HepG2 (cell line): Measurements from ENCODE around the gene PPM1E.

Source experiments
- HIVEP1 ChIP-seq: sonication (generic); formaldehyde crosslinking; IDR thresholded peaks from 2 replicates; pipeline ENCODE4 v1.4.0; 2020; ENCODE audit warnings: mild to moderate bottlenecking, missing genetic modification reagents
- POLR2A ChIP-seq, 2 experiments: IDR thresholded peaks; 2 replicates each; pipeline ENCODE4 v1.6.1; 2011; ENCODE audit warnings: low read depth in 2 of 2, low read length in 2 of 2, mild to moderate bottlenecking in 1 of 2, moderate library complexity in 1 of 2; ENCODE audit not compliant: insufficient read depth in 1 of 2
- TBL1XR1 ChIP-seq: fragments of 150-350 bp; IDR thresholded peaks from 2 replicates; pipeline ENCODE4 v1.6.1; 2014; ENCODE audit warnings: borderline replicate concordance, low read length; ENCODE audit not compliant: partially characterized antibody
- U2AF1 ChIP-seq: fragments of 200-400 bp; formaldehyde crosslinking; optimal IDR thresholded peaks from 2 replicates; pipeline ENCODE3; 2017; ENCODE audit warnings: mild to moderate bottlenecking, low read depth, low read length
- ZNF609 ChIP-seq: sonication (generic); formaldehyde crosslinking; IDR thresholded peaks from 2 replicates; pipeline ENCODE4 v1.4.0; 2020; ENCODE audit warnings: mild to moderate bottlenecking, missing genetic modification reagents, borderline replicate concordance
- ZNF792 ChIP-seq: IDR thresholded peaks from 2 replicates; pipeline ENCODE4 v1.6.1; 2016
- TF ChIP-seq, protein P1 (sequence below): sonication (generic); formaldehyde crosslinking; IDR thresholded peaks from 2 replicates; pipeline ENCODE4 v1.5.1; 2020; ENCODE audit warnings: mild to moderate bottlenecking, missing genetic modification reagents, moderate library complexity
- TF ChIP-seq, protein P2 (sequence below), 2 experiments: sonication (generic) in 1 of 2; formaldehyde crosslinking in 1 of 2; IDR thresholded peaks; 2 replicates each; pipeline versions ENCODE4 v1.5.1 to v1.6.1; 2011 to 2020; ENCODE audit warnings: borderline replicate concordance in 1 of 2, low read depth in 1 of 2, low read length in 1 of 2, mild to moderate bottlenecking in 1 of 2, missing genetic modification reagents in 1 of 2, moderate library complexity in 1 of 2

DNA sequence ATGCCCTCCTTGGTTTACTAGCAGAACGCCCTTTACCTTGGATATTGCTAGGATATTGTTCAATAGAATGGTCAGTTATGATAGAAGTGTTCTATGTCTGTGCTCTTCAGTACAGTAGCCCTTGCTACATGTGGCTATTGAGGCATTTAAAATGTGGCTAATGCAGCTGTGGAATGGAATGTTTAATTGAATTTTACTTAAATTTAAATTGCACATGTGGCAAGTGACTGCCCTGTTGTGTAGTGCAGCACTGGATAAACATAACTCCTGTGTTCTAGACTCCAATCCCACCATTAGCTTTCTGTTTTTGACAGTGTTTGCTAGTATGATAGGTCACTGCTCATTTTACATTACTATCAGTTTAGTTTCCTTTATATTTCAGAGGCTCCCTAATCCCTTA, 33.4 kb upstream of the PPM1E start:
- TF ChIP-seq U2AF1 = no peak
- no peak for TF ChIP-seq TBL1XR1
- TF ChIP-seq POLR2A (IDR thresholded peaks at IDR 0.05; ENCODE audit: insufficient read depth in 1 of 2, low read depth in 2 of 2, low read length in 2 of 2) = no peak
- TF ChIP-seq, protein P1, sequence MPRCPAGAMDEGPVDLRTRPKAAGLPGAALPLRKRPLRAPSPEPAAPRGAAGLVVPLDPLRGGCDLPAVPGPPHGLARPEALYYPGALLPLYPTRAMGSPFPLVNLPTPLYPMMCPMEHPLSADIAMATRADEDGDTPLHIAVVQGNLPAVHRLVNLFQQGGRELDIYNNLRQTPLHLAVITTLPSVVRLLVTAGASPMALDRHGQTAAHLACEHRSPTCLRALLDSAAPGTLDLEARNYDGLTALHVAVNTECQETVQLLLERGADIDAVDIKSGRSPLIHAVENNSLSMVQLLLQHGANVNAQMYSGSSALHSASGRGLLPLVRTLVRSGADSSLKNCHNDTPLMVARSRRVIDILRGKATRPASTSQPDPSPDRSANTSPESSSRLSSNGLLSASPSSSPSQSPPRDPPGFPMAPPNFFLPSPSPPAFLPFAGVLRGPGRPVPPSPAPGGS (CRISPR knock-in tag) = no peak
- TF ChIP-seq, protein P2, sequence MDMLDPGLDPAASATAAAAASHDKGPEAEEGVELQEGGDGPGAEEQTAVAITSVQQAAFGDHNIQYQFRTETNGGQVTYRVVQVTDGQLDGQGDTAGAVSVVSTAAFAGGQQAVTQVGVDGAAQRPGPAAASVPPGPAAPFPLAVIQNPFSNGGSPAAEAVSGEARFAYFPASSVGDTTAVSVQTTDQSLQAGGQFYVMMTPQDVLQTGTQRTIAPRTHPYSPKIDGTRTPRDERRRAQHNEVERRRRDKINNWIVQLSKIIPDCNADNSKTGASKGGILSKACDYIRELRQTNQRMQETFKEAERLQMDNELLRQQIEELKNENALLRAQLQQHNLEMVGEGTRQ (IDR thresholded peaks at IDR 0.05; ENCODE audit: low read depth, low read length) = no peak
- TF ChIP-seq, protein P2 (CRISPR knock-in tag; IDR thresholded peaks at IDR 0.05; ENCODE audit: borderline replicate concordance) = no peak
- TF ChIP-seq ZNF609 (CRISPR knock-in tag) = no peak
- TF ChIP-seq HIVEP1 = no peak
- TF ChIP-seq ZNF792 = no peak
